Measurements from ENCODE around the gene BRWD1.

The BRWD1 gene

DNA sequence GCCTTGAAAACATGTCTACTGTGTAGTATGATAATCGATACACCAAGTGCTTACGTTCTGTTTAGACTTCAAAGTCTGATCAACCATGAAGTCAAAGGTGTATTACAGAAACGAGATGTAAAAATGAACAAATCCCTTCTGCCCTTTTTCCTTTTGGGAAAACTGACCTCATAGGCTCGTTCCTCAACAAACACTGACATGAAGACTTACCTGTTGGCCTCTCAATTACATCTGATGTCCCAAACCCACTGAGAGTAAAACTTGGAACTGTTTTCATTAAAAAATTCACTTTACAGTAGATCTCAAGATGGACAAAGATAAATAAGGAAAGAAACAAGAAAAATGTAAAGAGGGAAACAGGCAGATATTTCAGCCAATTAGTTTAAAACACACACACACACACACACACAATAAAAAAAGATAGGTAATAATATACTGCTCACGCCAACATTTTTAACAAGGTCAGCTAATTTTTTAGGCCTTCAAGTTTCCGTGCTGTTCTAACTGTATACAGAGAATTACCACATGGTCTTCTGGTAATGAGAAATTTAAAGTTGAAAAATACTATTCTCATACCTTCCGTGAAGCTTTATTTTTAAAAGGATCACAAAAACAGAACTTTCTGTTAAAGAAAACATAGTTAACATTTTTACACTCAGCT, 33.4 kb upstream of the BRWD1 start:
- no peaks in the 10 kb centered on the region for H3K27me3 ChIP-seq (ENCODE audit: control insufficient read depth in 2 of 2, insufficient read depth in 2 of 2, low read length in 2 of 2)
- H3K4me3 ChIP-seq (ENCODE audit: low read length in 2 of 2): no peak overlapping the region
- H3K9ac ChIP-seq (ENCODE audit: low read depth in 1 of 2, low read length in 2 of 2): peak overlapping the region in 1 of 2 donors; percentile 89
- H3K27ac ChIP-seq (ENCODE audit: low read depth in 2 of 2, low read length in 2 of 2): no peak overlapping the region
- H3K36me3 ChIP-seq (ENCODE audit: control insufficient read depth in 2 of 2, insufficient read depth in 2 of 2, low read length in 2 of 2): peaks cover 19 to 26% of the 10 kb centered on the region in 2 donors
- H3K4me1 ChIP-seq (ENCODE audit: control insufficient read depth in 2 of 2, insufficient read depth in 2 of 2, low read length in 2 of 2): peaks cover 6 to 8% of the 10 kb centered on the region in 2 donors
- H3K9me3 ChIP-seq (ENCODE audit: control insufficient read depth in 2 of 2, low read length in 2 of 2): no peaks in the 10 kb centered on the region

DNA sequence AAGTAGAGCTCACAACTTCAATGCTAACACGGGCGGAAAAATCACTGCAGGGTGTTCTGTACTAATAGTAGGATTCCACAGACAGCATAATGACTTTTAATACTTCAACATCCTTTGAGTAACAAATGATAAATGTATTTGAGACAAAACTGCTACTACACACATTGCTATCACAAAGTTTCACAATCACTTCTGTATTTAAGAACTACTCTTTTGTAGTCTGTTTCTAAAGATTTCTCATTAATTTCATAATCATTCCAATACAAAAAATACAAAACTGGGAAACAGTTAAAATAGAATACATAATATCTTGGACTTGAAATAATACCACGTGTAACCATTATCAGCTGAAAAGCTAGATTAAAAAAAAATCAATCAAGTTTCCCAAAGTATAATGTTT, 32.8 kb upstream of the BRWD1 start:
- Histone ChIP-seq H3K36me3 (ENCODE audit: control insufficient read depth in 2 of 2, insufficient read depth in 2 of 2, low read length in 2 of 2) (peaks cover 25 to 32% of the 10 kb centered on the region in 2 donors), H3K27ac (ENCODE audit: low read depth in 2 of 2, low read length in 2 of 2) (no peak overlapping the region), H3K4me1 (ENCODE audit: control insufficient read depth in 2 of 2, insufficient read depth in 2 of 2, low read length in 2 of 2) (peaks cover 6 to 8% of the 10 kb centered on the region in 2 donors), H3K9me3 (ENCODE audit: control insufficient read depth in 2 of 2, low read length in 2 of 2) (no peaks in the 10 kb centered on the region), H3K4me3 (ENCODE audit: low read length in 2 of 2) (no peak overlapping the region), H3K9ac (ENCODE audit: low read depth in 1 of 2, low read length in 2 of 2) (no peak overlapping the region), H3K27me3 (ENCODE audit: control insufficient read depth in 2 of 2, insufficient read depth in 2 of 2, low read length in 2 of 2) (no peaks in the 10 kb centered on the region)

DNA sequence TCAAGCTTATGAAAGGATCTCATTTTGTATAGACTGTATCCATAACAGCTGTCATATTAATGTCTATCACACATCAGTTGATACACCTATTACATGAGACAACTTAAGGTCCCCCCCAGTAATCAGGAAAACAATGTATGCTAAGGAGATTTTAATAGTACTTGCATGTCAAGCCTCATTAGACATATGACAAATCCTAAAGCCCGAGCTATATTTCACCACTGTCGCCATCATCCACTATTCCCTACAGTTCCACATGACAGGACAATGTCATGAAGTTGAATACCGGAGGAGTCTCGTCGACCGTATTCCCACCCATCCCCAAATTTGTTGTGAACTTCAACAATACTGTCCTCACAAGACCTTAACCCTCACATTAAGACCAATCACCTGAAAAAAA, 32.0 kb upstream of the BRWD1 start:
- Histone ChIP-seq H3K27ac (ENCODE audit: low read depth in 2 of 2, low read length in 2 of 2) (no peak overlapping the region), H3K27me3 (ENCODE audit: control insufficient read depth in 2 of 2, insufficient read depth in 2 of 2, low read length in 2 of 2) (no peaks in the 10 kb centered on the region), H3K4me1 (ENCODE audit: control insufficient read depth in 2 of 2, insufficient read depth in 2 of 2, low read length in 2 of 2) (peaks cover 6 to 8% of the 10 kb centered on the region in 2 donors), H3K9me3 (ENCODE audit: control insufficient read depth in 2 of 2, low read length in 2 of 2) (no peaks in the 10 kb centered on the region), H3K36me3 (ENCODE audit: control insufficient read depth in 2 of 2, insufficient read depth in 2 of 2, low read length in 2 of 2) (peaks cover 30 to 33% of the 10 kb centered on the region in 2 donors), H3K4me3 (ENCODE audit: low read length in 2 of 2) (no peak overlapping the region), H3K9ac (ENCODE audit: low read depth in 1 of 2, low read length in 2 of 2) (no peak overlapping the region)

DNA sequence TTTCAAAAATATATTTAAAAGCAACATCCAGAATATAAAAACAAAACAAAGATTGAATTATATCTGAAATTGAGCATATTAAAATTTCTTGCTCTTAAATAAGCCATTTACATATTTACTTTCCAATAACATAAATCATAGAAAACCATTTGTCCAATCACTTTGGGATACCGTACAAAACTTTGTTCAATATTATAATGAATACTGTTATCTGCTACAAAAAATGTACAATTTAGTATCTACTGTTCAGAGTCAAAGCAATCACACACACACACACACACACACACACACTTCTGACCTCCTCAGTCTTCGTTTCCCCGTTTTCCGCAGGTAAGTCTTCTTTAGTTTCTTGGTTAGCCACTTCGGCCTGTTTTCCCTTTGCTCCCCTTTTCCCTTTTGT, 31.4 kb upstream of the BRWD1 start:
- Histone ChIP-seq H3K9ac (ENCODE audit: low read depth in 1 of 2, low read length in 2 of 2) (no peak overlapping the region), H3K36me3 (ENCODE audit: control insufficient read depth in 2 of 2, insufficient read depth in 2 of 2, low read length in 2 of 2) (peaks cover 30 to 33% of the 10 kb centered on the region in 2 donors), H3K27me3 (ENCODE audit: control insufficient read depth in 2 of 2, insufficient read depth in 2 of 2, low read length in 2 of 2) (no peaks in the 10 kb centered on the region), H3K4me1 (ENCODE audit: control insufficient read depth in 2 of 2, insufficient read depth in 2 of 2, low read length in 2 of 2) (peaks cover 6 to 8% of the 10 kb centered on the region in 2 donors), H3K9me3 (ENCODE audit: control insufficient read depth in 2 of 2, low read length in 2 of 2) (no peaks in the 10 kb centered on the region), H3K27ac (ENCODE audit: low read depth in 2 of 2, low read length in 2 of 2) (no peak overlapping the region), H3K4me3 (ENCODE audit: low read length in 2 of 2) (no peak overlapping the region)

DNA sequence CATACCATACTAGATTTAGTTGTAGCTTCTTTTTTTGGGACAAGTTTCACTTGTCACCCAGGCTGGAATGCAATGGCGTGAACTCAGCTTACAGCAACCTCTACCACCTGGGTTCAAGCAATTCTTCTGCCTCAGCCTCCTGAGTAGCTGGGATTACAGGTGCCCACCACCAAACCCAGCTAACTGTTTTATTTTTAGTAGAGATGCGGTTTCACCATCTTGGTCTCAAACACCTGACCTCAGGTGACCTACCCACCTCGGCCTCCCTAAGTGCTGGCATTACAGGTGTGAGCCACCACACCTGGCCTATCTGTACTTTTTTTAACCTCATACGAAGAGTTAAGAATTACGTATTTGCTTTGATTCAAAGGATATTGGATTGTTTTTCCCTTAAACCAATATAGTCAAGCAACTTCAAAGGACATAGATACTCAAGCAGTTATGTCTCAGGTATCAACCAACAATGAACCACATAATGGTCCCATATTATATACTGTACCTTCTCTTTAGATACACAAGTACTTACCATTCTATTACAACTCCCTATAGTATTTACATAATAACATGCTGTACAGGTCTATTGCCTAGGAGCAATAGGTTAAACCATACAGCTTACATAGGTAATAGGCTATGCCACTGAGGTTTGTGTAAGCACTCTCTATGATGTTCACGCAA, 28.0 kb upstream of the BRWD1 start:
- no peak overlapping the region for H3K27ac ChIP-seq (ENCODE audit: low read depth in 2 of 2, low read length in 2 of 2)
- H3K4me3 ChIP-seq (ENCODE audit: low read length in 2 of 2): no peak overlapping the region
- H3K9me3 ChIP-seq (ENCODE audit: control insufficient read depth in 2 of 2, low read length in 2 of 2): no peaks in the 10 kb centered on the region
- H3K27me3 ChIP-seq (ENCODE audit: control insufficient read depth in 2 of 2, insufficient read depth in 2 of 2, low read length in 2 of 2): no peaks in the 10 kb centered on the region
- no peak overlapping the region for H3K9ac ChIP-seq (ENCODE audit: low read depth in 1 of 2, low read length in 2 of 2)
- H3K4me1 ChIP-seq (ENCODE audit: control insufficient read depth in 2 of 2, insufficient read depth in 2 of 2, low read length in 2 of 2): peaks cover 0 to 4% of the 10 kb centered on the region in 2 donors
- peaks cover 30 to 33% of the 10 kb centered on the region in 2 donors for H3K36me3 ChIP-seq (ENCODE audit: control insufficient read depth in 2 of 2, insufficient read depth in 2 of 2, low read length in 2 of 2)

DNA sequence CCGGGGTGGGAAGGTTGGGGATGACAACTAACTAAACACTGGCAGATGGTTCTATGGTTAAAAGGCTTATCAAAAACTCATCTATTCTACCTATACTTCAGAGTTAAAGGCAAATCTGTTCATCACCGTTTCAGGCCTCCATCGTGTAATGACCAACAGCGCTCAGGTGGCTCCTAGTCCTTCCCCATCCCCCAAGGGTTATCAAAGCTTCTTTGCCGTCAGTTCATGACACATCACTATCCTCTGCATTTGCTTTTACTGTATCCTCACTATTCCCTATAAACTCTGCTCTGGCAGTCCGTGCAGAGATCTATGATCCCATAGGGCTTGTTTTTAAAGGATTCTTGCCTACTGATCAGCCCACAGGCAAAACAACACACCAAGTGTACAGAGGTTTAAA, 27.3 kb upstream of the BRWD1 start:
- no peaks in the 10 kb centered on the region for H3K9me3 ChIP-seq (ENCODE audit: control insufficient read depth in 2 of 2, low read length in 2 of 2)
- H3K27me3 ChIP-seq (ENCODE audit: control insufficient read depth in 2 of 2, insufficient read depth in 2 of 2, low read length in 2 of 2): no peaks in the 10 kb centered on the region
- peaks cover 29 to 31% of the 10 kb centered on the region in 2 donors for H3K36me3 ChIP-seq (ENCODE audit: control insufficient read depth in 2 of 2, insufficient read depth in 2 of 2, low read length in 2 of 2)
- no peak overlapping the region for H3K9ac ChIP-seq (ENCODE audit: low read depth in 1 of 2, low read length in 2 of 2)
- no peak overlapping the region for H3K4me3 ChIP-seq (ENCODE audit: low read length in 2 of 2)
- no peak overlapping the region for H3K27ac ChIP-seq (ENCODE audit: low read depth in 2 of 2, low read length in 2 of 2)
- peaks cover 0 to 3% of the 10 kb centered on the region in 2 donors for H3K4me1 ChIP-seq (ENCODE audit: control insufficient read depth in 2 of 2, insufficient read depth in 2 of 2, low read length in 2 of 2)

DNA sequence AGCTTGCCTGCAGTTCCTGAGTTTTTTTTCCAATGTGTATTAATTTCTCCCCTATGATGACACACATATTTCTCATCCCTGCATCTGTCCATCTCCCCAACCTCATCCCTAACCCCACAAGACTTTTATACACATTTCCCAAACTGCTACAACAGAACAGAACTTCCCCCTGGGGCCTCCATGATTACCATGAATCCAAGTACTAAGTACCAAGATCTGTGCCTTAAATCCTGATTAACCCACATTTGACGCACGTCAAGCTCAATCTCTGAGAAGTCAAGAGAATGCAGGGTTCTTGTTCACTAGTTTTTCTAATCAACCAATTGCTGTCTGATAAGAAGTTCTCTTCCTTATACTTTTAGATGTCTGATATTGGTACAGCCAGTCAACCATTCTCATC, 25.8 kb upstream of the BRWD1 start:
- no peak overlapping the region for H3K27ac ChIP-seq (ENCODE audit: low read depth in 2 of 2, low read length in 2 of 2)
- H3K27me3 ChIP-seq (ENCODE audit: control insufficient read depth in 2 of 2, insufficient read depth in 2 of 2, low read length in 2 of 2): no peaks in the 10 kb centered on the region
- H3K4me1 ChIP-seq (ENCODE audit: control insufficient read depth in 2 of 2, insufficient read depth in 2 of 2, low read length in 2 of 2): no peaks in the 10 kb centered on the region
- no peaks in the 10 kb centered on the region for H3K9me3 ChIP-seq (ENCODE audit: control insufficient read depth in 2 of 2, low read length in 2 of 2)
- H3K4me3 ChIP-seq (ENCODE audit: low read length in 2 of 2): no peak overlapping the region
- H3K9ac ChIP-seq (ENCODE audit: low read depth in 1 of 2, low read length in 2 of 2): no peak overlapping the region
- H3K36me3 ChIP-seq (ENCODE audit: control insufficient read depth in 2 of 2, insufficient read depth in 2 of 2, low read length in 2 of 2): peaks cover 18 to 25% of the 10 kb centered on the region in 2 donors

DNA sequence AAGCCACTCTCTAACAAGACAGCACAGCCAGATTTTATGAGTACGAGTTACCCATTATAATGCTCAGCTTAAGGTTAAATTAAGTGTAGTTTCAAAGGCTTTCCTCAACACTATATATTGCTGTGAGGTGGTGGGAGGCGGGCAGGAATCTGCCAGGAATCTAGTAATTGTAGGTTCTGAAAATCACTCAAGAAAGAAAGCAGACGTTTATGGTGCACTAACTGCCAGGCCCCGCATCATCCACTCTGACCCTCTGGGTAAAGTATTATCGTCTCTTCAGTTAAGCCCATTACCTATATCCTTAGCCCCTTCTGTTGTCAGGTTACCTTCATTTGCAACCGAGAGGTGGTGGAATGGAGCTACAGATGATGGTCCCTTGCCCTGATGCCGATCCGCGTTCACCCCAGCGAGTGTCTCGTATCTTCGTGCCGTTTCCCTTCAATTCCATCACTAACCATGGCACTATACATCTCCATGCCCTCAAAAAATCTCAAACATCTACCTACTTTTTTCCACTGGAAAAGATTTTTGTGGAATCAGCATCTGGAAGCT, 23.1 kb upstream of the BRWD1 start:
- Histone ChIP-seq H3K27ac (ENCODE audit: low read depth in 2 of 2, low read length in 2 of 2) (no peak overlapping the region), H3K9ac (ENCODE audit: low read depth in 1 of 2, low read length in 2 of 2) (no peak overlapping the region), H3K27me3 (ENCODE audit: control insufficient read depth in 2 of 2, insufficient read depth in 2 of 2, low read length in 2 of 2) (no peaks in the 10 kb centered on the region), H3K4me1 (ENCODE audit: control insufficient read depth in 2 of 2, insufficient read depth in 2 of 2, low read length in 2 of 2) (peaks cover 4% of the 10 kb centered on the region in 2 donors), H3K9me3 (ENCODE audit: control insufficient read depth in 2 of 2, low read length in 2 of 2) (no peaks in the 10 kb centered on the region), H3K4me3 (ENCODE audit: low read length in 2 of 2) (no peak overlapping the region), H3K36me3 (ENCODE audit: control insufficient read depth in 2 of 2, insufficient read depth in 2 of 2, low read length in 2 of 2) (peaks cover 4 to 8% of the 10 kb centered on the region in 2 donors)

DNA sequence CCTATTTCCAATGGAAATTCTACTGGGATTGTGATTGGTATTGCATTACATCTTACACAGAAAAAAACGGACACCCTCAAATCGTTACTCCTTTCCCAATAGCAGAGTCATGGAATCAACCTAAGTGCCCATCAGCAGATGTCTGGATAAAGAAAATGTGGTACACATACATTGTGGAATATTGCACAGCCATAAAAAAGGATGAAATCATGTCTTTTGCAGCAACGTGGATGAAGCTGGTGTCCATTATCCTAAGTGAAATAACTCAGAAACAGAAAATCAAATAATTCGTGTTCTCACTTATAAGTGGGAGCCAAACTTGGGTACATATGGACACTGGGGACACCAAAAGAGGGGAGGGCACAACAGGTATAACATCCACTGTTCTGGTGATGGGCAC, 21.2 kb upstream of the BRWD1 start:
- Histone ChIP-seq H3K36me3 (ENCODE audit: control insufficient read depth in 2 of 2, insufficient read depth in 2 of 2, low read length in 2 of 2) (no peaks in the 10 kb centered on the region), H3K9ac (ENCODE audit: low read depth in 1 of 2, low read length in 2 of 2) (no peak overlapping the region), H3K9me3 (ENCODE audit: control insufficient read depth in 2 of 2, low read length in 2 of 2) (no peaks in the 10 kb centered on the region), H3K27me3 (ENCODE audit: control insufficient read depth in 2 of 2, insufficient read depth in 2 of 2, low read length in 2 of 2) (no peaks in the 10 kb centered on the region), H3K4me3 (ENCODE audit: low read length in 2 of 2) (no peak overlapping the region), H3K4me1 (ENCODE audit: control insufficient read depth in 2 of 2, insufficient read depth in 2 of 2, low read length in 2 of 2) (peaks cover 4% of the 10 kb centered on the region in 2 donors), H3K27ac (ENCODE audit: low read depth in 2 of 2, low read length in 2 of 2) (no peak overlapping the region)

DNA sequence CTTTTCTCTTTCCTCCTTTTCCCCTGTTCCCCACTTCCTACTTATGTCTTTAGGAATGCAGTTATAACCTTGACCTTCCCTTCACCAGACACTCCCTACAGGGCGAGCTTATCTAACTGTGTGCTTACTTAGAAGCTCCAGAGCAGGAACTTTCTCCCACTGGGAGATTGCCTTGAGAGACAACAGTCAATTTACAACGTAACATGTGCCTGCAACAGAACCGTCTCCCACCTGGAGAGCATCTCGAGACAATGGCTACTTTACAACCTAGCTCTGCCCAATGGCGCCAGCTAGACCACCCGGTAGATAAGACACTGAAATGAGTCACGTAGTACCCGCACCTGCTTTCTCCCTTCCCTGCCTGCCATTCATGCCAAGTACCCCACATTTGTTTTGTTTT, 18.7 kb upstream of the BRWD1 start:
- no peak overlapping the region for H3K27ac ChIP-seq (ENCODE audit: low read depth in 2 of 2, low read length in 2 of 2)
- H3K9me3 ChIP-seq (ENCODE audit: control insufficient read depth in 2 of 2, low read length in 2 of 2): no peaks in the 10 kb centered on the region
- H3K36me3 ChIP-seq (ENCODE audit: control insufficient read depth in 2 of 2, insufficient read depth in 2 of 2, low read length in 2 of 2): no peaks in the 10 kb centered on the region
- peak overlapping the region in 1 of 2 donors; percentile 20 for H3K4me3 ChIP-seq (ENCODE audit: low read length in 2 of 2)
- H3K4me1 ChIP-seq (ENCODE audit: control insufficient read depth in 2 of 2, insufficient read depth in 2 of 2, low read length in 2 of 2): peaks cover 4% of the 10 kb centered on the region in 2 donors
- no peaks in the 10 kb centered on the region for H3K27me3 ChIP-seq (ENCODE audit: control insufficient read depth in 2 of 2, insufficient read depth in 2 of 2, low read length in 2 of 2)
- H3K9ac ChIP-seq (ENCODE audit: low read depth in 1 of 2, low read length in 2 of 2): no peak overlapping the region

All from mucosa of rectum (tissue), 2 donors.